ENCODE data around the gene ADPRS.

ADPRS gene

GRCh38 chr1:36134505-36135329 lies 46.0 kb downstream of the ADPRS start:
- no peak overlapping the region for H3K4me3 ChIP-seq (ENCODE audit: low read length)
- TF ChIP-seq CTCF (conservative IDR thresholded peaks at IDR 0.05; ENCODE audit: low read depth, low read length), result peak; percentile 80
- no peak for DNase-seq (ENCODE audit: low read depth)

GRCh38 chr1:36135330-36135667 lies 46.6 kb downstream of the ADPRS start:
- TF ChIP-seq CTCF (conservative IDR thresholded peaks at IDR 0.05; ENCODE audit: low read depth, low read length), result no peak
- H3K4me3 ChIP-seq (ENCODE audit: low read length), result no peak overlapping the region
- no peak for DNase-seq (ENCODE audit: low read depth)

GRCh38 chr1:36135796-36136195 lies 47.1 kb downstream of the ADPRS start:
- H3K4me3 ChIP-seq (ENCODE audit: low read length), result no peak overlapping the region
- no peak for TF ChIP-seq CTCF (conservative IDR thresholded peaks at IDR 0.05; ENCODE audit: low read depth, low read length)
- no peak for DNase-seq (ENCODE audit: low read depth)

GRCh38 chr1:36136535-36136934 lies 47.8 kb downstream of the ADPRS start:
- no peak for TF ChIP-seq CTCF (conservative IDR thresholded peaks at IDR 0.05; ENCODE audit: low read depth, low read length)
- H3K4me3 ChIP-seq (ENCODE audit: low read length), result no peak overlapping the region
- no peak for DNase-seq (ENCODE audit: low read depth)

- no peak for DNase-seq (ENCODE audit: low read depth)
- no peak for TF ChIP-seq CTCF (conservative IDR thresholded peaks at IDR 0.05; ENCODE audit: low read depth, low read length)
- no peak overlapping the region for H3K4me3 ChIP-seq (ENCODE audit: low read length)
Measured at GRCh38 chr1:36137226-36137625, 48.5 kb downstream of the ADPRS start.

- no peak for TF ChIP-seq CTCF (conservative IDR thresholded peaks at IDR 0.05; ENCODE audit: low read depth, low read length)
- no peak overlapping the region for H3K4me3 ChIP-seq (ENCODE audit: low read length)
- DNase-seq (ENCODE audit: low read depth), result no peak
Measured at GRCh38 chr1:36137776-36138175, 49.1 kb downstream of the ADPRS start.

- DNase-seq (ENCODE audit: low read depth), result no peak
- TF ChIP-seq CTCF (conservative IDR thresholded peaks at IDR 0.05; ENCODE audit: low read depth, low read length), result no peak
- H3K4me3 ChIP-seq (ENCODE audit: low read length), result no peak overlapping the region
Measured at GRCh38 chr1:36139521-36139920, 50.8 kb downstream of the ADPRS start.
